IMR-90 (cell line): Measurements from ENCODE around the gene VGF. TPM values are rescaled to one million over a fixed set of nuclear protein-coding genes. Genes with fewer than 3 reads are reported as not detected.

Experiments used
- ATAC-seq: fragments of 200-7000 bp; cut with Tn5 transposase; 2 replicates; pipeline ENCODE4 v1.9.1; 2020; ENCODE audit warnings: low read depth, mild to moderate bottlenecking, moderate library complexity
- BruUV-seq: library from RNA; stranded (reverse); fragments of 400-500 nt; replicated peaks from 2 replicates; lab custom pipeline; 2021; lab: Mats Ljungman, UMichigan
- CTCF ChIA-PET: fragments of 300-600 bp; formaldehyde crosslinking; extraction: SDS; loops from one replicate; lab custom pipeline; 2021; ENCODE audit warnings: antibody characterized with exemption; lab: Yijun Ruan, JAX
- POLR2A ChIA-PET: fragments of 300-600 bp; sonication (Branson Sonifier 250); formaldehyde crosslinking; loops from one replicate; lab custom pipeline; 2022; ENCODE audit warnings: antibody characterized with exemption; ENCODE audit not compliant: unreplicated experiment; lab: Charles Lee
- DNase-seq: peaks from one replicate; pipeline ENCODE4 v3.0.0; 2013
- H2AFZ ChIP-seq: replicated peaks from 2 replicates; pipeline ENCODE3; 2013; ENCODE audit warnings: low read length, mild to moderate bottlenecking; ENCODE audit not compliant: poor library complexity
- H2AK5ac ChIP-seq: 2 replicates; pipeline ENCODE4 v1.6.1; 2013; ENCODE audit warnings: low read depth, low read length, inconsistent platforms
- H2AK9ac ChIP-seq: replicated peaks from 2 replicates; pipeline ENCODE3; 2013; ENCODE audit warnings: mild to moderate bottlenecking, low read depth, low read length, moderate library complexity; ENCODE audit not compliant: poor library complexity
- H2BK120ac ChIP-seq: 2 replicates; pipeline ENCODE4 v1.6.1; 2013; ENCODE audit warnings: low read depth, low read length, inconsistent platforms
- H2BK15ac ChIP-seq: 3 replicates; pipeline ENCODE4 v1.6.1; 2013; ENCODE audit warnings: low read depth, low read length, inconsistent platforms
- H2BK20ac ChIP-seq: 2 replicates; pipeline ENCODE4 v1.6.1; 2013; ENCODE audit warnings: low read depth, mild to moderate bottlenecking, inconsistent platforms, low read length, moderate library complexity
- H2BK5ac ChIP-seq: 2 replicates; pipeline ENCODE4 v1.6.1; 2013; ENCODE audit warnings: mild to moderate bottlenecking, low read depth, low read length, inconsistent platforms; ENCODE audit not compliant: poor library complexity, severe bottlenecking
- H3K14ac ChIP-seq: replicated peaks from 2 replicates; pipeline ENCODE4 v1.6.1; 2013; ENCODE audit warnings: low read depth, low read length, inconsistent platforms
- H3K18ac ChIP-seq: 2 replicates; pipeline ENCODE4 v1.6.1; 2013; ENCODE audit warnings: low read depth, low read length, control low read depth
- H3K23ac ChIP-seq: 2 replicates; pipeline ENCODE4 v1.6.1; 2013; ENCODE audit warnings: low read depth, low read length, inconsistent platforms
- H3K27ac ChIP-seq: 2 replicates; pipeline ENCODE4 v1.5.1; 2013; ENCODE audit warnings: mild to moderate bottlenecking, control low read depth, low read length; ENCODE audit not compliant: insufficient read depth
- H3K27me3 ChIP-seq: 2 replicates; pipeline ENCODE4 v1.6.1; 2013; ENCODE audit warnings: low read length; ENCODE audit not compliant: control insufficient read depth, insufficient read depth
- H3K36me3 ChIP-seq: 2 replicates; pipeline ENCODE4 v1.6.1; 2013; ENCODE audit warnings: low read length, mixed read lengths; ENCODE audit not compliant: control insufficient read depth, insufficient read depth
- H3K4ac ChIP-seq: 2 replicates; pipeline ENCODE4 v1.6.1; 2013; ENCODE audit warnings: low read depth, low read length, inconsistent platforms
- H3K4me1 ChIP-seq: 2 replicates; pipeline ENCODE4 v1.6.1; 2013; ENCODE audit warnings: low read length, mixed read lengths; ENCODE audit not compliant: control insufficient read depth, insufficient read depth
- H3K4me2 ChIP-seq: 2 replicates; pipeline ENCODE4 v1.6.1; 2013; ENCODE audit warnings: low read depth, mild to moderate bottlenecking, control low read depth, low read length, moderate library complexity
- H3K4me3 ChIP-seq: 2 replicates; pipeline ENCODE4 v1.5.1; 2013; ENCODE audit warnings: low read depth, mild to moderate bottlenecking, control low read depth, low read length, moderate library complexity; ENCODE audit not compliant: insufficient read depth
- H3K56ac ChIP-seq: 2 replicates; pipeline ENCODE4 v1.6.1; 2013; ENCODE audit warnings: low read length, inconsistent platforms; ENCODE audit not compliant: insufficient read depth; ENCODE audit errors: extremely low read depth
- H3K79me1 ChIP-seq, 2 experiments: 2 replicates each; pipeline ENCODE4 v1.6.1; 2013; ENCODE audit warnings: low read length in 2 of 2, inconsistent platforms in 1 of 2, low read depth in 1 of 2
- H3K9ac ChIP-seq: 2 replicates; pipeline ENCODE4 v1.6.1; 2013; ENCODE audit warnings: low read depth, low read length, control low read depth
- H3K9me1 ChIP-seq: 2 replicates; pipeline ENCODE4 v1.6.1; 2013; ENCODE audit warnings: low read length, inconsistent platforms; ENCODE audit not compliant: insufficient read depth
- H3K9me3 ChIP-seq: 2 replicates; pipeline ENCODE4 v1.6.1; 2013; ENCODE audit warnings: low read length; ENCODE audit not compliant: control insufficient read depth, insufficient read depth
- H4K20me1 ChIP-seq: 2 replicates; pipeline ENCODE4 v1.6.1; 2013; ENCODE audit warnings: low read length, inconsistent platforms; ENCODE audit not compliant: insufficient read depth
- H4K5ac ChIP-seq: 2 replicates; pipeline ENCODE4 v1.6.1; 2013; ENCODE audit warnings: mild to moderate bottlenecking, low read depth, low read length, control low read depth
- H4K8ac ChIP-seq, 2 experiments: 2 replicates each; pipeline ENCODE4 v1.6.1; 2013; ENCODE audit warnings: low read depth in 2 of 2, low read length in 2 of 2, control low read depth in 1 of 2, inconsistent platforms in 1 of 2
- H4K91ac ChIP-seq: 2 replicates; pipeline ENCODE4 v1.6.1; 2013; ENCODE audit warnings: low read depth, low read length, inconsistent platforms; ENCODE audit not compliant: insufficient read depth
- MAZ ChIP-seq: IDR thresholded peaks from 2 replicates; pipeline ENCODE4 v1.6.1; 2012; ENCODE audit warnings: low read depth, mild to moderate bottlenecking, low read length, improper control_type of control experiment, moderate library complexity, borderline replicate concordance
- RFX5 ChIP-seq: IDR thresholded peaks from 2 replicates; pipeline ENCODE4 v1.8.0; 2012; ENCODE audit warnings: low read depth, mild to moderate bottlenecking, low read length, moderate library complexity
- WGBS, 2 experiments: methylation state at CpG; one replicate each; pipeline versions ENCODE4 v1.1.5 to v1.1.7; 2013; ENCODE audit warnings: missing lambda C conversion rate in 2 of 2; ENCODE audit not compliant: insufficient read length in 1 of 2; ENCODE audit errors: extremely low coverage in 2 of 2; 5-methylcytosine and 5-hydroxymethylcytosine counted together
- dilution Hi-C: fragments of 300-500 bp; cut with HindIII; formaldehyde crosslinking; loops from one replicate; pipeline ENCODE4 v1.14.3; 2018; ENCODE audit warnings: low sequenced_read_pairs; ENCODE audit not compliant: unreplicated experiment
- in situ Hi-C: fragments of 300-500 bp; cut with MboI; formaldehyde crosslinking; loops from 3 replicates; pipeline ENCODE4 v1.14.3; 2019; ENCODE audit warnings: low sequenced_read_pairs, inconsistent platforms, mixed read lengths
- intact Hi-C: fragments of 100-400 bp; cut with micrococcal nuclease; formaldehyde crosslinking; loops from 2 replicates; pipeline ENCODE4 v1.10.0; 2022
- polyA plus RNA-seq, 3 experiments: library from polyadenylated mRNA; depleted of rRNA; stranded (reverse); fragments of >200 nt; gene quantifications; 2 replicates each; pipeline ENCODE4 v1.2.3, GENCODE V29; 2012; ENCODE audit warnings: low replicate concordance in 1 of 3
- total RNA-seq: library from RNA; depleted of rRNA; stranded (reverse); fragments of >200 nt; gene quantifications from 2 replicates; pipeline ENCODE4 v1.2.3, GENCODE V29; 2012

The VGF gene
- total and polyA plus RNA-seq, 2 of the 4 experiments (the other 2 are of a cell fraction) = 0.18 to 0.50 TPM

DNA sequence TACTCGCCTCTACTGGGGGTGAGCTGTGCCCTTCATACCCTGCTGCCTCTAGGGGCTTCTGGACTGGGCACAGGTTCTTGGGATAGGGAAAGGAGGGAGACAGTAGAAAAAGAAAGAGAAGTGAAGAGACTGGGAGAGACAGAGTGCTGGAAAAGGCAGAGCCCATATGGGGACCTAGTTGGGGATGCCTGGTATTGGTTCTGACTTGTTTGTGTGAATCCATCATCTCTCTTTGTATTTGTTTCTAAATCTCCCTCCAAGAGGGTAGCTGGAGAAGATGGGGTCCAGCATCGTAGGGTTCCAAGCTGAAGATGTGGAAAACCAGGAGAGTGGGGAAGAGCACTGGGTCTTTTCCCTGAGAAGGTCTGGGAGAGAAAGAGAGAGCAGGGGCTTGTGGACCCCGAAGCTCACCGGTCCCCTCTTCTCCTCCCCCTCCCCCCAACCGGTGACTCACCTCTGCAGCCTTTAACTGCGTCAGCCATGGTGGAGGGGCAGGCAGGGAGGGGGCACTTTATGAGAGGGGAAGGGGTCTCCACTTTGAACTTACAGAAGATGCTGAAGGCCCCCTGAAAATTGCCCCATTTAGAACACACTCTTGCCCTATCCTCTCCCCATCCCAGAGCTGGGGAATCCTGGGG, 3.2 kb upstream of the VGF start:
- DNase-seq (no peak), ATAC-seq (no peak)
- no TSS peak for BruUV-seq
- H4K20me1 ChIP-seq = peaks cover 14% of the 10 kb centered on the region; the same call in 1 of the 2 replicates
- 0 out of 2 replicates have a peak overlapping the region, but pooled peaks have one; percentile 36 for H3K23ac ChIP-seq
- in situ Hi-C loops (no loop called here), dilution Hi-C loops (no loop called here), intact Hi-C loops (loop anchor here (1.0 kb wide), 1 partner anchor 24 kb away; no protein-coding TSS in a partner anchor)
- H3K4me3 ChIP-seq = no peak overlapping the region
- no peak overlapping the region for H3K9ac ChIP-seq
- H3K9me1 ChIP-seq = peaks cover 14% of the 10 kb centered on the region
- H2BK5ac ChIP-seq = no peak overlapping the region
- H2AK5ac ChIP-seq = no peak overlapping the region; the same call in 1 of the 2 replicates
- H3K27ac ChIP-seq = no peak overlapping the region
- H3K9me3 ChIP-seq = no peaks in the 10 kb centered on the region
- H4K5ac ChIP-seq = no peak overlapping the region
- no peaks in the 10 kb centered on the region for H3K36me3 ChIP-seq
- no peak overlapping the region for H2BK15ac ChIP-seq
- peak overlapping the region; percentile 47; the same call in 1 of the 2 replicates for H3K4me2 ChIP-seq
- H2BK20ac ChIP-seq = peak overlapping the region; percentile 8; the same call in 1 of the 2 replicates
- peaks cover 0 to 3% of the 10 kb centered on the region in 2 experiments; a peak in 1 of 4 replicates for H3K79me1 ChIP-seq
- TF ChIP-seq RFX5 (no peak), MAZ (peak; percentile 66)
- ChIA-PET CTCF (interaction anchor here (1.0 kb wide), 1 partner anchor 25 kb away, joined by 8 read pairs; no protein-coding TSS in a partner anchor), POLR2A (interaction anchor here (0.6 kb wide), 1 partner anchor 40 kb away, joined by 4 read pairs; no protein-coding TSS in a partner anchor)
- H4K8ac ChIP-seq = no peak overlapping the region; a peak in 1 of 4 replicates
- H3K4me1 ChIP-seq = peaks cover 20% of the 10 kb centered on the region
- no peak overlapping the region for H3K18ac ChIP-seq
- H4K91ac ChIP-seq = no peak overlapping the region; the same call in 1 of the 2 replicates
- H2BK120ac ChIP-seq = no peak overlapping the region
- no peak overlapping the region for H2AFZ ChIP-seq
- peaks cover 57% of the 10 kb centered on the region for H3K27me3 ChIP-seq
- H3K4ac ChIP-seq = no peak overlapping the region; the same call in 1 of the 2 replicates
- no peak overlapping the region for H3K56ac ChIP-seq
- peak overlapping the region; percentile 48 for H2AK9ac ChIP-seq
- WGBS, 2 experiments = no CpG with 5 or more reads among the region's 6 CpGs
- no peak overlapping the region for H3K14ac ChIP-seq
